H1 (cell line): ENCODE measurements around the gene BRD9. TPM values are rescaled to one million over a fixed set of nuclear protein-coding genes. Genes with fewer than 3 reads are reported as not detected.
"Not testable (repeated sequence)": the region's sequence is repeated elsewhere in the genome, so short reads cannot be mapped to it uniquely, and the experiment has no call there.

Experiments used
- CTCF ChIA-PET: fragments of 300-600 bp; sonication (Branson Sonifier 250); formaldehyde crosslinking; loops from one replicate; lab custom pipeline; 2021; ENCODE audit not compliant: partially characterized antibody; lab: Charles Lee
- POLR2A ChIA-PET: fragments of 300-600 bp; sonication (Branson Sonifier 250); formaldehyde crosslinking; loops from one replicate; lab custom pipeline; 2021; ENCODE audit warnings: inconsistent platforms; ENCODE audit not compliant: partially characterized antibody; lab: Charles Lee
- DNase-seq, 2 experiments: peaks; one replicate each; pipeline versions ENCODE4 v3.0.0 to v3.0.0-alpha.2; 2010 to 2022; ENCODE audit warnings: low spot score in 2 of 2, low read depth in 1 of 2, mixed read lengths in 1 of 2
- FAIRE-seq: peaks from 2 replicates; lab custom pipeline; 2011; peaks lifted over from hg19 to GRCh38; lab: Jason Lieb, UNC
- H2AFZ ChIP-seq: 2 replicates; pipeline ENCODE4 v1.8.1; 2012; ENCODE audit warnings: low read length, inconsistent platforms
- H2AK5ac ChIP-seq: 2 replicates; pipeline ENCODE4 v1.6.1; 2013; ENCODE audit warnings: low read depth, low read length
- H2BK120ac ChIP-seq: replicated peaks from 2 replicates; pipeline ENCODE3; 2013; ENCODE audit warnings: low read depth, low read length, inconsistent platforms
- H2BK12ac ChIP-seq: 2 replicates; pipeline ENCODE4 v1.6.1; 2013; ENCODE audit warnings: low read depth, low read length
- H2BK15ac ChIP-seq: 2 replicates; pipeline ENCODE4 v1.6.1; 2013; ENCODE audit warnings: low read length
- H2BK20ac ChIP-seq: 2 replicates; pipeline ENCODE4 v1.6.1; 2013; ENCODE audit warnings: low read length
- H2BK5ac ChIP-seq: 2 replicates; pipeline ENCODE4 v1.6.1; 2013; ENCODE audit warnings: low read depth, low read length
- H3K14ac ChIP-seq: 2 replicates; pipeline ENCODE4 v1.6.1; 2013; ENCODE audit warnings: inconsistent platforms; ENCODE audit not compliant: insufficient read length
- H3K18ac ChIP-seq: 2 replicates; pipeline ENCODE4 v1.6.1; 2013; ENCODE audit warnings: low read length; ENCODE audit errors: extremely low read depth
- H3K23ac ChIP-seq: 2 replicates; pipeline ENCODE4 v1.6.1; 2013; ENCODE audit warnings: inconsistent platforms; ENCODE audit not compliant: insufficient read length
- H3K23me2 ChIP-seq: 2 replicates; pipeline ENCODE4 v1.6.1; 2013; ENCODE audit warnings: low read depth, low read length
- H3K27ac ChIP-seq: 2 replicates; pipeline ENCODE4 v1.6.1; 2011; ENCODE audit warnings: low read depth, low read length, inconsistent platforms
- H3K27me3 ChIP-seq, 4 experiments: replicated peaks in 1 of 4; 1 replicate in 1 of 4; 2 replicates in 3 of 4; pipeline versions ENCODE4 v1.6.1 to v1.8.1; 2011 to 2013; ENCODE audit warnings: low read length in 3 of 4, mild to moderate bottlenecking in 3 of 4, inconsistent platforms in 2 of 4, mixed read lengths in 2 of 4, moderate library complexity in 1 of 4; ENCODE audit not compliant: control insufficient read depth in 3 of 4, insufficient read depth in 3 of 4; ENCODE audit errors: extremely low read depth in 1 of 4
- H3K36me3 ChIP-seq, 4 experiments: 2 replicates each; pipeline versions ENCODE4 v1.6.1 to v1.8.1; 2011 to 2013; ENCODE audit warnings: mild to moderate bottlenecking in 4 of 4, low read length in 3 of 4, moderate library complexity in 2 of 4, control low read depth in 1 of 4, inconsistent platforms in 1 of 4; ENCODE audit not compliant: insufficient read depth in 4 of 4, control insufficient read depth in 2 of 4
- H3K4ac ChIP-seq: replicated peaks from 2 replicates; pipeline ENCODE3; 2013; ENCODE audit warnings: low read length, low read depth, mixed read lengths, inconsistent platforms; ENCODE audit not compliant: insufficient read length
- H3K4me1 ChIP-seq, 4 experiments: replicated peaks in 1 of 4; 1 replicate in 1 of 4; 2 replicates in 3 of 4; pipeline versions ENCODE4 v1.6.1 to v1.8.1; 2011 to 2013; ENCODE audit warnings: low read length in 3 of 4, inconsistent platforms in 2 of 4, mixed read lengths in 1 of 4; ENCODE audit not compliant: insufficient read depth in 4 of 4, control insufficient read depth in 3 of 4
- H3K4me2 ChIP-seq, 2 experiments: 2 replicates each; pipeline versions ENCODE4 v1.6.1 to v1.8.1; 2011 to 2013; ENCODE audit warnings: low read depth in 2 of 2, low read length in 2 of 2, control low read depth in 1 of 2, inconsistent platforms in 1 of 2, mild to moderate bottlenecking in 1 of 2; ENCODE audit not compliant: insufficient read depth in 1 of 2
- H3K4me3 ChIP-seq, 4 experiments: fragments of 200-600, 300-600 bp in 1 of 4; sonication (generic), shearing (Covaris generic), sonication (Bioruptor Twin) in 1 of 4; 2 replicates each; pipeline versions ENCODE4 v1.5.1 to v1.8.1; 2011 to 2016; ENCODE audit warnings: low read length in 4 of 4, low read depth in 3 of 4, control low read depth in 2 of 4, inconsistent platforms in 2 of 4, mild to moderate bottlenecking in 2 of 4, mixed read lengths in 1 of 4, moderate library complexity in 1 of 4; ENCODE audit not compliant: insufficient read depth in 2 of 4; ENCODE audit errors: extremely low read depth in 1 of 4
- H3K56ac ChIP-seq: replicated peaks from 2 replicates; pipeline ENCODE3; 2013; ENCODE audit warnings: low read depth, mild to moderate bottlenecking, mixed read lengths, low read length, inconsistent platforms; ENCODE audit not compliant: insufficient read length
- H3K79me1 ChIP-seq: 2 replicates; pipeline ENCODE4 v1.6.1; 2013; ENCODE audit warnings: low read depth, low read length, control low read depth
- H3K79me2 ChIP-seq, 2 experiments: 2 replicates each; pipeline versions ENCODE4 v1.6.1 to v1.8.1; 2012 to 2013; ENCODE audit warnings: low read length in 2 of 2, mild to moderate bottlenecking in 2 of 2, inconsistent platforms in 1 of 2; ENCODE audit not compliant: insufficient read depth in 2 of 2, control insufficient read depth in 1 of 2
- H3K9ac ChIP-seq, 4 experiments: replicated peaks in 1 of 4; 1 replicate in 1 of 4; 2 replicates in 3 of 4; pipeline versions ENCODE4 v1.6.1 to v1.8.1; 2011 to 2013; ENCODE audit warnings: low read depth in 3 of 4, low read length in 3 of 4, control low read depth in 2 of 4, mild to moderate bottlenecking in 2 of 4, moderate library complexity in 2 of 4, inconsistent platforms in 1 of 4; ENCODE audit errors: extremely low read depth in 1 of 4
- H3K9me3 ChIP-seq, 2 experiments: 2 replicates each; pipeline versions ENCODE4 v1.6.1 to v1.8.1; 2012 to 2013; ENCODE audit warnings: mild to moderate bottlenecking in 2 of 2, moderate library complexity in 2 of 2, control low read depth in 1 of 2, inconsistent platforms in 1 of 2, low read depth in 1 of 2, low read length in 1 of 2, mixed read lengths in 1 of 2; ENCODE audit not compliant: insufficient read depth in 2 of 2
- H4K20me1 ChIP-seq, 2 experiments: replicated peaks in 1 of 2; 2 replicates each; pipeline versions ENCODE3 to v1.8.1; 2011 to 2013; ENCODE audit warnings: inconsistent platforms in 2 of 2, low read length in 2 of 2, mild to moderate bottlenecking in 1 of 2; ENCODE audit not compliant: insufficient read depth in 2 of 2, control insufficient read depth in 1 of 2
- H4K5ac ChIP-seq: 2 replicates; pipeline ENCODE4 v1.6.1; 2013; ENCODE audit warnings: low read length, low read depth, mixed read lengths, inconsistent platforms; ENCODE audit not compliant: insufficient read length
- H4K8ac ChIP-seq: 2 replicates; pipeline ENCODE4 v1.8.0; 2013; ENCODE audit warnings: mild to moderate bottlenecking, moderate library complexity, low read length, inconsistent platforms; ENCODE audit not compliant: insufficient read depth; ENCODE audit errors: extremely low read depth
- H4K91ac ChIP-seq: replicated peaks from 2 replicates; pipeline ENCODE3; 2013; ENCODE audit warnings: low read length, mixed read lengths, inconsistent platforms; ENCODE audit not compliant: insufficient read length
- WGBS, 2 experiments: shearing (Covaris generic) in 1 of 2; methylation state at CpG; one replicate each; pipeline versions ENCODE4 v1.1.6 to v1.1.7; 2013 to 2015; ENCODE audit warnings: low lambda C conversion rate in 2 of 2, mixed read lengths in 2 of 2, inconsistent platforms in 1 of 2, low coverage in 1 of 2, missing lambda C conversion rate in 1 of 2; ENCODE audit not compliant: insufficient replicate concordance in 2 of 2, insufficient coverage in 1 of 2, insufficient read length in 1 of 2; ENCODE audit errors: extremely low coverage in 1 of 2, missing lambda C conversion rate in 1 of 2; 5-methylcytosine and 5-hydroxymethylcytosine counted together
- polyA plus RNA-seq, 7 experiments: library from polyadenylated mRNA; depleted of rRNA in 3 of 7; stranded (reverse) in 5 of 7; unstranded in 2 of 7; fragments of >200 nt in 5 of 7; fragments of 200-250 nt in 2 of 7; gene quantifications; 1 replicate in 5 of 7; 2 replicates in 1 of 7; 4 replicates in 1 of 7; pipeline versions ENCODE4 v1.2.1 to v1.2.3, GENCODE V29; 2011 to 2013; ENCODE audit warnings: missing spikeins in 2 of 7, mixed read lengths in 2 of 7
- total RNA-seq: library from RNA; stranded (reverse); fragmentation: NEBNext Ultra II Directional; extraction: Animal tissue kit (Norgen Biotek cat#: 25700); gene quantifications from 2 replicates; pipeline ENCODE4 v1.2.1, GENCODE V29; 2021

BRD9 gene
- total and polyA plus RNA-seq, 2 of the 8 experiments (the other 6 are each of a cell fraction or from before 2014, with no cell fraction given): 9.3 to 49.4 TPM

DNA sequence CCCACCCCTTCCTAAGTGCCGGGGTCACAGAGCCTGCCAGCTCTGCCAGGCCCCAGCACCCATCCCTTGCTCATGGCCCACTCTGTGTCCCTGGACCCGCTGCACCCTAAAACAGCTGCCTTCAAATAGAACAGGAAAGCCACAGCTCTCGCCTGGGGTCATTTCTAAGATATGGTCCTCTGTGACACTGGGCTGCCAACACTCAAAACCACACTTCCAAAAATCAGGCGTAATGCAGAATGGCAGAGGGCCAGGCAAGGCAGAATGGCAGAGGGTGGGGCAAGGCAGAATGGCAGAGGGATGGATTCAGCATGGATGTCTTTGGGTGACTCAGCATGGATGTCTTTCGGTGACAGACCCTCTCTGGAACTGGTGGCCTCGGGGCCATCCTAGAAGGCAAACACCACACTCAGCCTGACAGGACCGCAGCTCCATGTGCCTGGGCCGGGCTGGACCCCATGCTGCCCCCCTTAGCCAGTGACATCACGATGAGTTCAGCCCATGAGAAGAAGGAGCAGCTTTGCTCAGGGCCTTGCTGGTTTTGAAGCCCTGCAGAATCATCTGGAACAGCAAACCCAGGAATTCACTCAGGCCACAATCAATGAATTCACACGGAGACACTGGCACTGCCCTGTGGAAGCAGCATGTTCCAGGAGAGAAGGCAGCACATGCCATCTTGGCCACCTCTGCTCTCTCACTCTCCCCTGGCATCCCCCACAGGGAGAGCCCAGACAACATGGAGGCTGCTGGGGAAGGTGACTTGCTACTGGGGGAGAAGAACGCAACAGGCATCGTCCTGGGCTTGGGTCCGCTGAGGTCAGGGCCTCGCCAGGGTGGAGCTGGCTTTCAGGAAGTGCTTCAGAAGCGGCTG is 50.8 kb downstream of the BRD9 start:
- H3K79me1 ChIP-seq, H4K5ac ChIP-seq, H3K4me1 ChIP-seq, H3K23ac ChIP-seq, H3K18ac ChIP-seq, H3K36me3 ChIP-seq, H3K27ac ChIP-seq, H2BK15ac ChIP-seq, H2BK5ac ChIP-seq, H3K14ac ChIP-seq, H3K9ac ChIP-seq, H3K9me3 ChIP-seq, H4K91ac ChIP-seq, H3K56ac ChIP-seq, H2BK12ac ChIP-seq, H4K20me1 ChIP-seq, H2BK120ac ChIP-seq, H3K79me2 ChIP-seq, H3K27me3 ChIP-seq, H2BK20ac ChIP-seq, H2AK5ac ChIP-seq, FAIRE-seq, H3K4me3 ChIP-seq, H3K4ac ChIP-seq, H3K4me2 ChIP-seq, H2AFZ ChIP-seq, H3K23me2 ChIP-seq, CTCF ChIA-PET: not testable (repeated sequence)
- POLR2A ChIA-PET: interaction anchor here (1.0 to 1.2 kb wide), 2 partner anchors 19 to 21 kb away, joined by 3 to 4 read pairs; no protein-coding TSS in a partner anchor
- WGBS, 2 experiments: 85% methylated on average over 15 of the region's 15 CpGs; no CpG with 5 or more reads in 1 of the 2 experiments
- peak overlapping the region; percentile 25; the same call in 1 of the 2 replicates for H4K8ac ChIP-seq
- peak in 1 of 2 experiments; percentile 41 for DNase-seq
